BJ (cell line): ENCODE results near the gene UQCC3. TPM values are rescaled to one million over a fixed set of nuclear protein-coding genes. Genes with fewer than 3 reads are reported as not detected.
A peak's percentile ranks its signal among the peaks of the same experiment; 100 is the strongest.

Experiments used
- CTCF ChIA-PET: fragments of 350-600 bp; formaldehyde crosslinking; extraction: SDS; loops from one replicate; lab custom pipeline; 2021; ENCODE audit warnings: antibody characterized with exemption, inconsistent platforms; lab: Yijun Ruan, JAX
- POLR2A ChIA-PET: fragments of 300-600 bp; sonication (Branson Sonifier 250); formaldehyde crosslinking; extraction: SDS; loops from one replicate; lab custom pipeline; 2021; ENCODE audit warnings: antibody characterized with exemption; lab: Charles Lee
- DNase-seq: peaks from one replicate; pipeline ENCODE4 v3.0.0-alpha.2; 2011; ENCODE audit warnings: low read depth
- H3K27me3 ChIP-seq: 2 replicates; pipeline ENCODE4 v1.6.0; 2011; ENCODE audit warnings: low read length; ENCODE audit not compliant: control insufficient read depth, insufficient read depth
- H3K36me3 ChIP-seq: 2 replicates; pipeline ENCODE4 v1.5.1; 2011; ENCODE audit warnings: low read length; ENCODE audit not compliant: control insufficient read depth, insufficient read depth
- H3K4me3 ChIP-seq: 2 replicates; pipeline ENCODE4 v1.5.1; 2011; ENCODE audit warnings: low read depth, mild to moderate bottlenecking, control low read depth, low read length
- polyA plus RNA-seq: library from polyadenylated mRNA; depleted of rRNA; stranded (reverse); fragments of >200 nt; gene quantifications from 2 replicates; pipeline ENCODE4 v1.2.3, GENCODE V29; 2011
- TF ChIP-seq, protein P1 (sequence below): IDR thresholded peaks from 2 replicates; pipeline ENCODE4 v1.5.1; 2011; ENCODE audit warnings: low read depth, mild to moderate bottlenecking, control low read depth, inconsistent platforms, low read length, moderate library complexity; ENCODE audit not compliant: insufficient read depth

The UQCC3 gene
- polyA plus RNA-seq, 1 experiment, result 6.9 TPM

DNA sequence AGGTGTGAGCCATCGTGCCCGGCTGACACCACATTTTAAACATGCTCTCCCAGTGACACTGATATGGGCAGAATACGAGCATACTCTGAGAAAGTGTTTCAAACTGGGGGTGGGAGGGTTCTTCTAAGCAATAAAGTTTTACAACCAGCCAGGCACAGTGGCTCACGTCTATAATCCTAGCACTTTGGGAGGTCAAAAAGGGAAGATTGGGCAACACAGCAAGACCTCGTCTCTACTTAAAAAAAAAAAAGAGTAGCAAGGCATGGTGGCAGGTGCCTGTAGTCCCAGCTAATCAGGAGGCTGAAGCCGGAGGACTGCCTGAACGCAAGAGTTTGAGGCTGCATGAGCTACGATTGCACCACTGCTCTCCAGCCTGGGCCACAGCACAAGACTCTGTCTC lies 27.3 kb upstream of the UQCC3 start:
- DNase-seq, result no peak
- ChIA-PET CTCF (interaction anchor here (0.7 to 1.1 kb wide), 3 partner anchors 29 to 52 kb away, joined by 3 to 4 read pairs (median 3); partner anchors contain the start of gene TUT1), POLR2A (no interaction called here)
- peaks cover 23% of the 10 kb centered on the region for H3K36me3 ChIP-seq
- no peak overlapping the region for H3K4me3 ChIP-seq
- TF ChIP-seq, protein P1, sequence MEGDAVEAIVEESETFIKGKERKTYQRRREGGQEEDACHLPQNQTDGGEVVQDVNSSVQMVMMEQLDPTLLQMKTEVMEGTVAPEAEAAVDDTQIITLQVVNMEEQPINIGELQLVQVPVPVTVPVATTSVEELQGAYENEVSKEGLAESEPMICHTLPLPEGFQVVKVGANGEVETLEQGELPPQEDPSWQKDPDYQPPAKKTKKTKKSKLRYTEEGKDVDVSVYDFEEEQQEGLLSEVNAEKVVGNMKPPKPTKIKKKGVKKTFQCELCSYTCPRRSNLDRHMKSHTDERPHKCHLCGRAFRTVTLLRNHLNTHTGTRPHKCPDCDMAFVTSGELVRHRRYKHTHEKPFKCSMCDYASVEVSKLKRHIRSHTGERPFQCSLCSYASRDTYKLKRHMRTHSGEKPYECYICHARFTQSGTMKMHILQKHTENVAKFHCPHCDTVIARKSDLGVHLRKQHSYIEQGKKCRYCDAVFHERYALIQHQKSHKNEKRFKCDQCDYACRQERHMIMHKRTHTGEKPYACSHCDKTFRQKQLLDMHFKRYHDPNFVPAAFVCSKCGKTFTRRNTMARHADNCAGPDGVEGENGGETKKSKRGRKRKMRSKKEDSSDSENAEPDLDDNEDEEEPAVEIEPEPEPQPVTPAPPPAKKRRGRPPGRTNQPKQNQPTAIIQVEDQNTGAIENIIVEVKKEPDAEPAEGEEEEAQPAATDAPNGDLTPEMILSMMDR, result no peak
- H3K27me3 ChIP-seq, result no peaks in the 10 kb centered on the region

DNA sequence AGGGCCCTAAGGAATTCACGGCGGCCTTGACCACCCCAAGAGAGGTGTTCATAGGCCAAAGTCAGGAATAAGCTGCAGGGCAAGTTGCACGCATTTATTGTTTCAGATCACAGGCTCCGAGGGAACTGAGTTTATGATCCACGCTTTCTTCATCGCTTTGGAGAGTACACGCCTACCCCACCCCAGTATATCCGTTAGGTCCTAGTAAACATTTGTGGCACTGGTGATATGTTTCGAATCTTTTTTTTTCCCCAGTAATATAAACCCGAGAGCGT lies 25.9 kb upstream of the UQCC3 start:
- Histone ChIP-seq H3K4me3 (peak overlapping the region; percentile 73), H3K27me3 (no peaks in the 10 kb centered on the region), H3K36me3 (peaks cover 25% of the 10 kb centered on the region)
- TF ChIP-seq, protein P1, result no peak
- DNase-seq, result no peak
- POLR2A ChIA-PET, result interaction anchor here (1.5 kb wide), 1 partner anchor 20 kb away, joined by 19 read pairs; the partner anchor contains the start of genes C11orf98 and CSKMT
- CTCF ChIA-PET, result interaction anchor here (0.6 to 1.1 kb wide), 2 partner anchors 221 to 1559 kb away, joined by 3 read pairs; no protein-coding TSS in a partner anchor

DNA sequence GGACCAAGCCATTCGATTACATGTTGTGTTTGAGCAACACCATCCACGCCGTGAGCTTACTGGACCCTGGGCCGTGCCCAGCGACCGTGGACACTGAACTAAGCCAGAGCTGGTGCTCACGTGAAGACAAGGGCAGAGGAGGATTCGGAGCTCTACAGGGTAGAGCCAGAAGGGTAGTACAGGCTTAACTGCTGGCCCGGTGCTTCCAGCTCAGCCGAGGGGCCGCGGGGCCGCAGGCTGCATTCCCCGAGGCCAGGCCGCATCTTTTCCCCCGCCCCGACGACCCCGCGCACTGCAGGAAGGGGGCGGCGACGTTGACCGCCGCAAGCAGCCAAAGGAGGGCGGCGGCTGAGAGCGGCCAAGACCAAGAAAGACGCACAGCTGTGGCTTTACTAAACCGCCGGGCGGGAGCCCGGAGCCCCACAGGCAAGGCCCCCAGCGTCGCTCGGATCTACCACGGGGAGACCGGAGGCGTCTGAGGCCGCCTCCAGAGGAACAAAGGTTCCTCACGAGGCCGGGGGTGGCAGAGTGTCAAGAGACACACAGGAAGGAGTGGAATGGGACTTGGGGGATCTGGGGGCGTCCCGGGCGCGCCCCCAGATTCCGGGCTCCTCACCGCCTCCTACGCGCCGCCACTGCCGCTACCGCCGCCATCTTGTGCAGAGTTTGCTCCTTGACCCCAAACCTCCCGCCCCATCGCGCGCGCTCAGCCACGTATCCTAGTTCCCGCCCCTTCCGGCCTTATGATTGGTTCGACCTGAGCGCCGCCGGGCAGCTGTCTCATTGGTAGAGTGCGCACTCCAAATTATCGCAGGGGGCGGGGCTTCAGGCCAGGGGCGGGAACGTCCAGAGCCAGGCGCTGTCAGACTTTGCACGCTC lies 25.3 kb upstream of the UQCC3 start, which contains the start of gene GANAB:
GANAB (minus strand) TSS at position 668 of the 879 bp plus-strand sequence; CDS start at position 654, 14 bp downstream.
- TF ChIP-seq, protein P1, result no peak
- ChIA-PET CTCF (interaction anchor here (0.6 to 1.1 kb wide), 2 partner anchors 221 to 1559 kb away, joined by 3 read pairs; no protein-coding TSS in a partner anchor), POLR2A (interaction anchor here (1.5 kb wide), 1 partner anchor 19 kb away, joined by 19 read pairs; the partner anchor contains the start of genes C11orf98 and CSKMT)
- Histone ChIP-seq H3K27me3 (no peaks in the 10 kb centered on the region), H3K36me3 (peaks cover 25% of the 10 kb centered on the region), H3K4me3 (peak within 1 kb of the TSS; percentile 73)
- peak; percentile 87 for DNase-seq

DNA sequence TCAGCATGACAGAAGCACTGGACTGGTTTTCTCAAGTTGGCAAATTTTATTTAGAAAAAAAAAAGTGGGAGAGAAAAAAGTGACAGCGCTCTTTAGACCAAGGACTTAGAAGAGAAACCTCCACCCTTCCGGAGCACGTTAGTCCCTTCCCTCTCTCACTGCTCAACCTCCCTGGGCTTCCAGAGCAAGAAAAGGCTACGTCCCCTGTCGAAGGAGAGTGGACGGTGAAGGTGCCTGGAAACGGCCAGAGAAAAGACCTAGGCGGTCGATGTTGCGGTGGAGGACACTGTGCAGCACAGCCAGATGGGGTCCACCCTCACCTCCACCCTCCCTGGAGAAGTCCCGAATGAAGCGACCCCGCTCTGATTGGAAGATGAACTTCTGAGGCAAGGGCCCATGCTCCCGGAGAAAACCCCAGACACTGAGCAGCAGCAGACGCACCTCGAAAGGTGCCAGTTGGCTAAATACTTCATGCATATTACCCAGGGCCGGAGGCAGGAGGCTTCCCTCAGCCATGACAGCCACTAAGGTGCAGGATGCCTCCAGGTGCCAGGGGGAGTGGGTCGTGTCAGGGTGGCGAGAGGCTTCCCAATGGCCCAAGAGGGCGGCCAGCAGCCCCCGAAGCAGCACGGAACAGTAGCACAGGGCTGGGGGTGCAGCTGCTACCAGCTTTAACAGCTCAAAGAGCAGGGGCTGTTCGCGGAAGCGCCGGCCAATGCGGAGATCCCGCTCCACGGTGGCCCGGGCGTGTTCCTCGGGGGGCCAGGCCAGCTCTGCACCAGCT lies 24.5 kb upstream of the UQCC3 start:
- no peak for DNase-seq
- H3K4me3 ChIP-seq, result no peak overlapping the region
- TF ChIP-seq, protein P1, result no peak
- ChIA-PET CTCF (no interaction called here), POLR2A (interaction anchor here (1.5 kb wide), 1 partner anchor 18 kb away, joined by 19 read pairs; the partner anchor contains the start of genes C11orf98 and CSKMT)
- peaks cover 25% of the 10 kb centered on the region for H3K36me3 ChIP-seq
- no peaks in the 10 kb centered on the region for H3K27me3 ChIP-seq

DNA sequence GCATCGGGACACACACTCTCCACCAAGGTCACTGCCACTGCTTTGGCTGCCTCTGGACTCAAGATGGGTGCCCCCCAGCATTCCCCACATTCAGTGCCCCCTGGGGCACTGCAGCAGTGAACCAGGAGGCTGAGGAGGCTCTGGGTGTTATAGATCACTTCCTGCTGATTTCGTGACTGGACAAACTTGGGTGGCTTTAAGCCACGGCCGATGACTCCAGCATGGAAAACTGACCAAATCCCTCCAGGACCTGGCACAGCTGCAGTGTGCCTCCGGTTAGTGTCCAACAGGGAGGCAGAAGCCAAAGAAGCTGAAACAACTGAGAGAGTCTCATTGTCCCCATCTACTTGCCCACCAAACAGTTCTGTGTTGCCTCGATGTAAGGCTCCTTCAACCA lies 23.9 kb upstream of the UQCC3 start:
- ChIA-PET POLR2A (no interaction called here), CTCF (interaction anchor here (1.8 kb wide), 1 partner anchor 139 kb away, joined by 4 read pairs; no protein-coding TSS in a partner anchor)
- TF ChIP-seq, protein P1, result no peak
- Histone ChIP-seq H3K27me3 (no peaks in the 10 kb centered on the region), H3K4me3 (no peak overlapping the region), H3K36me3 (peaks cover 24% of the 10 kb centered on the region)
- DNase-seq, result no peak
